Activated B cell treated with CpG ODN at 0.5 μM for 24 hours (primary cell): ENCODE results near the gene ADAMTS8. TPM values are rescaled to one million over a fixed set of nuclear protein-coding genes. Genes with fewer than 3 reads are reported as not detected.
"Not testable (repeated sequence)": the region's sequence is repeated elsewhere in the genome, so short reads cannot be mapped to it uniquely, and the experiment has no call there.

ENCODE experiments used
- ATAC-seq: fragments of 200-7000 bp; cut with Tn5 transposase; one replicate; pipeline ENCODE4 v1.10.0; 2021; ENCODE audit warnings: low read depth, mild to moderate bottlenecking, moderate library complexity
- CTCF ChIA-PET: fragments of 350-600 bp; sonication (Branson Sonifier 250); formaldehyde crosslinking; loops from one replicate; lab custom pipeline; 2021; ENCODE audit warnings: antibody characterized with exemption; lab: Charles Lee
- POLR2A ChIA-PET: fragments of 350-600 bp; sonication (Branson Sonifier 250); formaldehyde crosslinking; loops from one replicate; lab custom pipeline; 2021; ENCODE audit warnings: antibody characterized with exemption; lab: Charles Lee
- DNase-seq: peaks from one replicate; pipeline ENCODE4 v3.0.0; 2022
- H3K27ac Mint-ChIP-seq: one replicate; pipeline ENCODE4 v1.8.0; 2020; ENCODE audit warnings: mixed read lengths
- H3K27me3 Mint-ChIP-seq: one replicate; pipeline ENCODE4 v1.8.0; 2021; ENCODE audit warnings: mixed read lengths
- H3K36me3 Mint-ChIP-seq: one replicate; pipeline ENCODE4 v1.8.0; 2021; ENCODE audit warnings: low read depth, mixed read lengths
- H3K4me1 Mint-ChIP-seq: one replicate; pipeline ENCODE4 v1.8.0; 2021; ENCODE audit warnings: mixed read lengths
- H3K4me3 Mint-ChIP-seq: one replicate; pipeline ENCODE4 v1.8.0; 2020; ENCODE audit warnings: mild to moderate bottlenecking, mixed read lengths
- H3K9me3 Mint-ChIP-seq: one replicate; pipeline ENCODE4 v1.8.0; 2020; ENCODE audit warnings: mixed read lengths
- intact Hi-C: fragments of 100-400 bp; cut with micrococcal nuclease; formaldehyde crosslinking; loops from one replicate; pipeline ENCODE4 v1.15.1; 2024
- total RNA-seq: library from RNA; stranded (reverse); gene quantifications from 2 replicates; pipeline ENCODE4 v1.2.3, GENCODE V29; 2022
- TF ChIP-seq, protein P1 (sequence below): fragments of 200-600 bp; IDR thresholded peaks from one replicate; pipeline ENCODE4 v1.8.0; 2022; ENCODE audit warnings: antibody characterized with exemption, mild to moderate bottlenecking

The ADAMTS8 gene
- total RNA-seq, 1 donor from 2014 or later = not detected

DNA sequence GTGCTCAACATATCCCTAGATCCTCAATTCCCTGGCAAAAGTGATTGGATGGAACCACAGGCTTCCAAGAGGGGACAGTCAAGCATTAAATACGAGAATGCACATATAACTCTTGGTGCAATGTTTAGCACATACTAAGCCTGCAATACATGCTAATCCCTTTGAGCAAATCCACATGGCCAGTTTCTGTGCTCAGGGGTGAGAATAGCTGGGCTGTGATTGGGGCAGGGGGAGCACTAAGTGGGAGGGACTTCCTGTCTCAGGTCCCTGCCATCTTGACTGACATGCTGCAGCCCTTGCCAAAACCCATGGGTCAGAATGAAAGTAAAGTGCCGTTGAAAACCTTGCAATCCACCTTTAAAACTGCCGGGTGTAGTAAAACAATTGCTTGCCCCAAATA lies 17.4 kb upstream of the ADAMTS8 start:
- ATAC-seq (no peak), DNase-seq (no peak)
- Mint-ChIP-seq H3K9me3 (no peaks in the 10 kb centered on the region), H3K4me1 (peaks cover 10% of the 10 kb centered on the region), H3K36me3 (no peaks in the 10 kb centered on the region), H3K27ac (no peak overlapping the region), H3K4me3 (no peak overlapping the region), H3K27me3 (peaks cover 53% of the 10 kb centered on the region)
- TF ChIP-seq, protein P1, sequence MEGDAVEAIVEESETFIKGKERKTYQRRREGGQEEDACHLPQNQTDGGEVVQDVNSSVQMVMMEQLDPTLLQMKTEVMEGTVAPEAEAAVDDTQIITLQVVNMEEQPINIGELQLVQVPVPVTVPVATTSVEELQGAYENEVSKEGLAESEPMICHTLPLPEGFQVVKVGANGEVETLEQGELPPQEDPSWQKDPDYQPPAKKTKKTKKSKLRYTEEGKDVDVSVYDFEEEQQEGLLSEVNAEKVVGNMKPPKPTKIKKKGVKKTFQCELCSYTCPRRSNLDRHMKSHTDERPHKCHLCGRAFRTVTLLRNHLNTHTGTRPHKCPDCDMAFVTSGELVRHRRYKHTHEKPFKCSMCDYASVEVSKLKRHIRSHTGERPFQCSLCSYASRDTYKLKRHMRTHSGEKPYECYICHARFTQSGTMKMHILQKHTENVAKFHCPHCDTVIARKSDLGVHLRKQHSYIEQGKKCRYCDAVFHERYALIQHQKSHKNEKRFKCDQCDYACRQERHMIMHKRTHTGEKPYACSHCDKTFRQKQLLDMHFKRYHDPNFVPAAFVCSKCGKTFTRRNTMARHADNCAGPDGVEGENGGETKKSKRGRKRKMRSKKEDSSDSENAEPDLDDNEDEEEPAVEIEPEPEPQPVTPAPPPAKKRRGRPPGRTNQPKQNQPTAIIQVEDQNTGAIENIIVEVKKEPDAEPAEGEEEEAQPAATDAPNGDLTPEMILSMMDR = no peak
- POLR2A ChIA-PET = no interaction called here
- CTCF ChIA-PET = interaction anchor here (1.4 kb wide), 1 partner anchor 15 kb away, joined by 4 read pairs; no protein-coding TSS in a partner anchor
- intact Hi-C loops = no loop called here

DNA sequence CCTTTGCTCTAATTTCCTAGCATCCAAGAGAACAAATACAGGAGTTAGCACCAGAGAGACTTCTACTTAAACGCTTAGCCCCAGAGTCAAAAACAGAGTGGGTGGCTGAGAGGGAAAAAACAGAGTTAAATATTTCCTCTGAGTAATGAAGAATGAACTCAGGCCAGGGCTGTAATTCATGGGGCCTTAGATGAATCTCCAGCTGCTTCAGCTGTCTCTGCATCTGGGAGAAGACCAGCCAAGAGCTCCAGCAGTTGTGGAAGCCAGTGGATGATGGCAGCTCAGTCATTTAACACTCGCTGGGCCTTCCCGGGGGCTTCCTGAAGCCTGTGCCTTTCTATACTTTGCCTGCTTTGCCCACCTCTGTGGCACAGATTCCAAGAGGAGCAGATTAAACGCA lies 14.3 kb upstream of the ADAMTS8 start:
- Mint-ChIP-seq H3K4me3 (no peak overlapping the region), H3K4me1 (peaks cover 5% of the 10 kb centered on the region), H3K9me3 (no peaks in the 10 kb centered on the region), H3K27me3 (peaks cover 43% of the 10 kb centered on the region), H3K27ac (no peak overlapping the region), H3K36me3 (no peaks in the 10 kb centered on the region)
- ChIA-PET POLR2A (no interaction called here), CTCF (interaction anchor here (1.1 to 2.5 kb wide), 4 partner anchors 9 to 461 kb away, joined by 3 to 12 read pairs (median 6); no protein-coding TSS in a partner anchor)
- ATAC-seq (no peak), DNase-seq (no peak)
- TF ChIP-seq, protein P1 = no peak
- intact Hi-C loops = no loop called here

DNA sequence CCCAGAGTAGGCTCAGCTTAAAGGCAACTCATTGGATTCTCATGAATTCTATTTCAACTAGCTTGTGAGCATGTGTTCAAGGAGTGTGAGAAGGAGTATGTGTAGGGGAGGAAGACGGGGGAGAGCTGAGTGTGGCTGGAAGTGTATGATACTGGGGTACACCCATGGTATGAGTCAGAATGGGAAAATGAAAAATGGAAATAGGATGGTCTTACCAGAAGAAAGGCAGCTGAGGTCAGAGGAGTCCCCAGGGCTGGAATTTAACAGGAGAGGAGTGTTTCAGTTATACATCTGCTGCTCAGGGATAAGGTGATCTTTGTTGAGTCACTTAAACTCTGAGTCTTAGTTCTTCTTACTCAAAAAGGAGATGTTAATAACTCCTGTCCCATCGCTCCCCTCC lies 13.3 kb upstream of the ADAMTS8 start:
- POLR2A ChIA-PET = no interaction called here
- CTCF ChIA-PET = interaction anchor here (0.8 to 2.5 kb wide), 5 partner anchors 10 to 462 kb away, joined by 3 to 12 read pairs (median 4); no protein-coding TSS in a partner anchor
- TF ChIP-seq, protein P1 = no peak
- no peak overlapping the region for H3K4me3 Mint-ChIP-seq
- ATAC-seq (no peak), DNase-seq (no peak)
- H3K27me3 Mint-ChIP-seq = peaks cover 40% of the 10 kb centered on the region
- no peak overlapping the region for H3K27ac Mint-ChIP-seq
- intact Hi-C loops = no loop called here
- H3K36me3 Mint-ChIP-seq = no peaks in the 10 kb centered on the region
- H3K9me3 Mint-ChIP-seq = no peaks in the 10 kb centered on the region
- peaks cover 5% of the 10 kb centered on the region for H3K4me1 Mint-ChIP-seq

DNA sequence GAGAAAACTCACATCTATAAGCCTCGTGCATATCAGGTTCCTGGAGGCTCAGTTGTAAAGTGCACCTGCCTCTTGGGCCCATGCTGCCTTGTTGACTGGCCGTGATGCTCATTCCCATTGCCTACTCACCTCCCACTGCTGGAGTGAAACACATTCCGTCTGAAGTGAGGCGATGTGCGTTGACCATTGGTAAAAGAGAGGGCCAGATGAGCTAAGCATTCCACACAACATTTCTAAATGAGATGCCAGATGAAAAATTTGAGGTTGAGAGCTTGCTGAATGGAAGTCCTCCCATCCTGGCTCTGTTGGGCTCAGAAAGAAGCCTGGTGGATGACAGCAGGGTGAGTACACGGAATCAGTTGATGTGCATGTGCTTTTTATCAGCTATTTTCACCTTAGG lies 11.5 kb upstream of the ADAMTS8 start:
- Mint-ChIP-seq H3K4me3 (no peak overlapping the region), H3K36me3 (no peaks in the 10 kb centered on the region), H3K4me1 (peaks cover 5% of the 10 kb centered on the region), H3K27ac (no peak overlapping the region), H3K27me3 (peaks cover 37% of the 10 kb centered on the region), H3K9me3 (no peaks in the 10 kb centered on the region)
- TF ChIP-seq, protein P1 = no peak
- ChIA-PET CTCF (interaction anchor here (0.6 kb wide), 1 partner anchor 90 kb away, joined by 3 read pairs; no protein-coding TSS in a partner anchor), POLR2A (no interaction called here)
- intact Hi-C loops = no loop called here
- no peak for DNase-seq
- ATAC-seq = no peak

DNA sequence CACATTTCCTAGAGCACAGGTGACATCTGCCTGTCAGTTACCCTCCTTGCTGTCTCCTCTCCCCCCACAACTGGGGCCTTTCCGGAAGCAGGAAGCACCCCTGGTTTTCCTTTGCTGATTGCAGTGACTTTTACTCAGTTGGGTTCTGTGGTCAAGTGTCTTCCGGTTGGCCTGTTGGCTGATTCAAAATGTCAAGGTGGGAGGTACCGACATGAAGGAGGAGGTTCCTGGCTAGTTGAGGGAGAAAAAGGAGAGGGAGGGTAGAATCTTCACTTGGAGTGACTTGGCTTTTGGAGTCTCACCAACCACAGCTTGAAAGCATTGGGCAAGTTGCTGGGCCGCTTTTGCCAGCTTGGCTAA lies 10.7 kb upstream of the ADAMTS8 start:
- peaks cover 5% of the 10 kb centered on the region for H3K4me1 Mint-ChIP-seq
- CTCF ChIA-PET = no interaction called here
- no peaks in the 10 kb centered on the region for H3K9me3 Mint-ChIP-seq
- no peak overlapping the region for H3K27ac Mint-ChIP-seq
- intact Hi-C loops = no loop called here
- TF ChIP-seq, protein P1 = no peak
- no peak overlapping the region for H3K4me3 Mint-ChIP-seq
- no peaks in the 10 kb centered on the region for H3K36me3 Mint-ChIP-seq
- peaks cover 30% of the 10 kb centered on the region for H3K27me3 Mint-ChIP-seq
- DNase-seq = no peak
- POLR2A ChIA-PET = no interaction called here
- no peak for ATAC-seq

DNA sequence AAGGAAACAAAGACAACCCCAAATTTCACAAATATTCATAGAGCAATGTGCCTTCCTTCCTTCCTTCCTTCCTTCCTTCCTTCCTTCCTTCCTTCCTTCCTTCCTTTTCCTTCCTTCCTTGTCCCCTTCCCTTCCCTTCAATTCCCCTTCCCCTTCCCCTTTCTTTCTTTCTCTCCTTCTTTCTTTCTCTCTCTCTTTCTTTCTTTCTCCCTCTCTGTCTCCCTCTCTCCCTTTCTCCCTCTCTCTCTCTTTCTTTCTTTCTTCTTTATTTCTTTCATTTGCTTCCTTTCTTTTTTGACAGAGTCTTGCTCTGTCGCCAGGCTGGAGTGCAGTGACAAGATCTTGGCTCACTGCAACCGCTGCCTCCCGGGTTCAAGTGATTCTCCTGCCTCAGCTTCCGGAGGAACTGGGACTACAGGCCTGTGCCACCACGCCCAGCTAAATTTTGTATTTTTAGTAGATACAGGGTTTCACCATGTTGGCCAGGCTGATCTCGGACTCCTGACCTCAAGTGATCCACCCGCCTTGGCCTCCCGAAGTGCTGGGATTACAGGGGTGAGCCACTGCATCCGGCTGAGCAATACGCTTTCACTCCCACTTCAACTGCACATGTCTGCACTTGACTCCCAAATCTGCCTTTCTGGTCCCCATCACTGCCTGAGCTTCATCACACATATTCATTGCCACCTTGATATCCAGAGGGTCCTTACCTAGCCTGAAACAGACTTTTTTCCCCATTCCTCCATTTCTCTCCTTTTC lies 10.2 kb upstream of the ADAMTS8 start:
- H3K36me3 Mint-ChIP-seq, H3K9me3 Mint-ChIP-seq, POLR2A ChIA-PET, intact Hi-C loops, DNase-seq, H3K27ac Mint-ChIP-seq, H3K4me3 Mint-ChIP-seq, H3K4me1 Mint-ChIP-seq, ATAC-seq: not testable (repeated sequence)
- H3K27me3 Mint-ChIP-seq = peaks cover 27% of the 10 kb centered on the region
- CTCF ChIA-PET = interaction anchor here (1.2 to 1.6 kb wide), 2 partner anchors 226 to 423 kb away, joined by 4 to 16 read pairs; no protein-coding TSS in a partner anchor
